Gastroesophageal sphincter (tissue), 4 donors: ENCODE measurements around the gene MEIKIN. TPM values are rescaled to one million over a fixed set of nuclear protein-coding genes. Genes with fewer than 3 reads are reported as not detected.

Experiments used
- ATAC-seq: fragments of 150-250 bp; one replicate; pipeline ENCODE4 v1.9.1; 2016; ENCODE audit warnings: mild to moderate bottlenecking, moderate library complexity
- H3K27ac ChIP-seq, 4 donors: fragments of 200-600 bp; sonication (generic) in 3 of 4; 1 replicate in 3 of 4; 2 replicates in 1 of 4; pipeline ENCODE4 v1.5.1; 2016 to 2019
- H3K27me3 ChIP-seq: fragments of 200-600 bp; sonication (generic); one replicate; pipeline ENCODE4 v1.5.1; 2019
- H3K36me3 ChIP-seq, 2 donors: fragments of 200-600 bp; sonication (generic); one replicate each; pipeline ENCODE4 v1.5.1; 2019; ENCODE audit warnings: control low read depth in 1 of 2
- H3K4me1 ChIP-seq, 3 donors: fragments of 200-600 bp; sonication (generic); 1 replicate in 2 of 3; 2 replicates in 1 of 3; pipeline ENCODE4 v1.5.1; 2016 to 2019; ENCODE audit warnings: control low read depth in 2 of 3
- H3K4me3 ChIP-seq, 2 donors: fragments of 200-600 bp; sonication (generic); one replicate each; pipeline ENCODE4 v1.5.1; 2019; ENCODE audit warnings: mild to moderate bottlenecking in 1 of 2, moderate library complexity in 1 of 2
- H3K9me3 ChIP-seq, 3 donors: fragments of 200-600 bp; sonication (generic); one replicate each; pipeline ENCODE4 v1.5.1; 2017 to 2019; ENCODE audit warnings: control low read depth in 2 of 3
- EP300 ChIP-seq: sonication (generic); formaldehyde crosslinking; IDR thresholded peaks from one replicate; pipeline ENCODE4 v1.6.1; 2017; ENCODE audit warnings: antibody characterized with exemption, mild to moderate bottlenecking
- POLR2A ChIP-seq, 2 donors: fragments of 450-650 bp; IDR thresholded peaks; one replicate each; pipeline ENCODE4 v1.6.1; 2017; ENCODE audit warnings: antibody characterized with exemption in 2 of 2, mild to moderate bottlenecking in 2 of 2, moderate library complexity in 1 of 2
- POLR2AphosphoS5 ChIP-seq: sonication (generic); formaldehyde crosslinking; IDR thresholded peaks from one replicate; pipeline ENCODE4 v1.6.1; 2017; ENCODE audit warnings: antibody characterized with exemption
- WGBS, 2 donors: methylation state at CpG; one replicate each; pipeline ENCODE4 v1.1.5; 2018; ENCODE audit warnings: low coverage in 1 of 2; 5-methylcytosine and 5-hydroxymethylcytosine counted together
- total RNA-seq, 4 donors: library from RNA; depleted of rRNA; stranded (reverse); fragments of >200 nt; gene quantifications; one replicate each; pipeline ENCODE4 v1.1.0, GENCODE V29; 2016
- TF ChIP-seq, protein P1 (sequence below), 4 experiments: fragments of 200-600 bp in 2 of 4; fragments of 450-650 bp in 2 of 4; sonication (generic) in 1 of 4; IDR thresholded peaks; one replicate each; pipeline ENCODE4 v1.5.1; 2017 to 2019; ENCODE audit warnings: antibody characterized with exemption in 4 of 4, mild to moderate bottlenecking in 2 of 4, moderate library complexity in 2 of 4

Gene MEIKIN
- total RNA-seq, 4 donors from 2014 or later = 0.66 to 4.0 TPM; not detected in 2

DNA sequence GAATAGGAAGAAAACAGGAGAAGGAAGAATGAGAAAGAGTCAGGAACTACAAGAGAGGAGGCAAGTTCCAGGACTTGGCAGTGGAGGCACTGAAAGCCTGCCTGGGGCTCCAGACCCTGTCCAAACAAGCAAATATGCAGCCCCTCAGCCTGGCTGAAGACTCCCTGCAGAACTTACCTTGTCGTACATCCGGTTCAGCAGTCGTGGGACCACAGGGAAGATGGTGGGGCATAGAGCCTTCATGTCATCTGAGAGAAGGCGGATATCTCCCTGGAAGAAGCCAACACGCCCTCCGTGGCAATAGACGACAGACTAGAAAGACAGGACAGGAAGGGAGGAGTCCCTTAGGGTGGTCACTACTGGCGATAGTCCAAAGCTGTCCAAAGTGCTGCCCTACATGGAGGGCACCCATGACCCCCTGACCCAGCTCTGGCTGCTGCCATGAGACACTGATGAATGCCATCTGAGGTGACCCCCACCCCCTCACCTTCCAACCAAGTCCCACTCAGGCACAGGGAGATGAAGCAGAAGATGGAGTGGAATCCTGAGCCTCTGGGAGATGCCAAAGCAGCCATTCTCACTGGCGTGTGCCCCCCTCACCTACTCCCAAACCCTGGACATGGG is 27.7 kb upstream of the MEIKIN start:
- Histone ChIP-seq H3K27me3 (no peaks in the 10 kb centered on the region), H3K9me3 (no peaks in the 10 kb centered on the region), H3K36me3 (no peaks in the 10 kb centered on the region), H3K27ac (no peak overlapping the region), H3K4me3 (no peak overlapping the region), H3K4me1 (no peaks in the 10 kb centered on the region)
- 82 to 100% methylated on average over 2 to 6 of the region's 9 CpGs for WGBS, 2 donors
- no peak for TF ChIP-seq EP300
- no peak for TF ChIP-seq POLR2AphosphoS5
- TF ChIP-seq, protein P1, sequence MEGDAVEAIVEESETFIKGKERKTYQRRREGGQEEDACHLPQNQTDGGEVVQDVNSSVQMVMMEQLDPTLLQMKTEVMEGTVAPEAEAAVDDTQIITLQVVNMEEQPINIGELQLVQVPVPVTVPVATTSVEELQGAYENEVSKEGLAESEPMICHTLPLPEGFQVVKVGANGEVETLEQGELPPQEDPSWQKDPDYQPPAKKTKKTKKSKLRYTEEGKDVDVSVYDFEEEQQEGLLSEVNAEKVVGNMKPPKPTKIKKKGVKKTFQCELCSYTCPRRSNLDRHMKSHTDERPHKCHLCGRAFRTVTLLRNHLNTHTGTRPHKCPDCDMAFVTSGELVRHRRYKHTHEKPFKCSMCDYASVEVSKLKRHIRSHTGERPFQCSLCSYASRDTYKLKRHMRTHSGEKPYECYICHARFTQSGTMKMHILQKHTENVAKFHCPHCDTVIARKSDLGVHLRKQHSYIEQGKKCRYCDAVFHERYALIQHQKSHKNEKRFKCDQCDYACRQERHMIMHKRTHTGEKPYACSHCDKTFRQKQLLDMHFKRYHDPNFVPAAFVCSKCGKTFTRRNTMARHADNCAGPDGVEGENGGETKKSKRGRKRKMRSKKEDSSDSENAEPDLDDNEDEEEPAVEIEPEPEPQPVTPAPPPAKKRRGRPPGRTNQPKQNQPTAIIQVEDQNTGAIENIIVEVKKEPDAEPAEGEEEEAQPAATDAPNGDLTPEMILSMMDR (IDR thresholded peaks at IDR 0.05) = no peak
- TF ChIP-seq POLR2A (IDR thresholded peaks at IDR 0.05) = no peak
- ATAC-seq = no peak

DNA sequence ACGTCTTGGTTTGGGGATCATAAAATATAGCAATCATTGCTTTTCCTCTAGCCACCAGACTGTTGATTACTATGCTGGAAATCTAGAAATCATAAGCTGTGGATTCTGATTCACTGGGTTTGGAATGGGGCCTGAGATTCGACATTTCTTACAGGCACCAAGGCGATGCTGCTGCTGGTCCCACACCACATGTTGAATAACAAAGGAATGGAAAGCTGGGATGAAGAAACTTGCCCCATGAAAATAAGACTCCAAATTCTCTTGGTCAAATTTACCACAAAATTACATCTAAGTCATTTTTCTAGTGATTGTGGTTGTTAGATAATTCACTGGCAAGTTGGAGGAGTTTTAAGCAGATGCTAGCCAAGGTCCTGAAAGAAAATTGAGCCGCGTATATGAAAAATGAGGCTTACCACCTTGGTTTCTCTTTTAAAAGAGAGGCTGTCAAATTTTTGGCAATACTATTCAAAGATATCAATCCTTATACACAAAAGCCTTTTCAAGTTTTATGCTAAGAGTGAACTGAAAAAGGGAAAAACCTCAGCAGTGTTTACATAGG is 23.0 kb upstream of the MEIKIN start:
- H3K36me3 ChIP-seq = no peaks in the 10 kb centered on the region
- H3K27me3 ChIP-seq = no peaks in the 10 kb centered on the region
- no peaks in the 10 kb centered on the region for H3K4me1 ChIP-seq
- ATAC-seq = no peak
- TF ChIP-seq, protein P1 (IDR thresholded peaks at IDR 0.05) = no peak
- TF ChIP-seq POLR2A (IDR thresholded peaks at IDR 0.05) (no peak), EP300 (no peak), POLR2AphosphoS5 (no peak)
- WGBS, 2 donors = 70 to 84% methylated on average over 5 of the region's 5 CpGs
- H3K9me3 ChIP-seq = no peaks in the 10 kb centered on the region
- no peak overlapping the region for H3K27ac ChIP-seq
- no peak overlapping the region for H3K4me3 ChIP-seq

DNA sequence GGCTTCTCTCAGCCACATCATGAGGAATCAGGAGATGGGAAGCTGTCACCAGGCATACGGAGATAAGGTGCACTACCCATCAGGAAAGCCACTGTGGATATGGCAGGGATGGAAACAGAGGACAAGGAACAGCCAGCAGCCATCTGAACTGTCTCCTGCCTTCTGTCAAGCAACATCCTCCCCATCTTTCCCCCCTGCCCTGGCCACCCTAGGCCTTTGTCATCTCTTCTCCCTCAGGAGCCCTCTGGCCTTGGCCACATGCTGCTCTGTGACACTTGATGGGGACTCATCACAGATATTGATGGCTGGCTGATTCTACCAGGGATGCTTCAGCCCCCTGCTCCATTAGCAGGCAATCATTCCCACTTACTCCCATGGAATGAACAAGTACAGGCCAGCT is 21.1 kb upstream of the MEIKIN start:
- Histone ChIP-seq H3K4me3 (no peak overlapping the region), H3K9me3 (no peaks in the 10 kb centered on the region), H3K36me3 (no peaks in the 10 kb centered on the region), H3K27ac (no peak overlapping the region), H3K4me1 (no peaks in the 10 kb centered on the region), H3K27me3 (no peaks in the 10 kb centered on the region)
- no peak for TF ChIP-seq POLR2A (IDR thresholded peaks at IDR 0.05)
- TF ChIP-seq, protein P1 (IDR thresholded peaks at IDR 0.05) = no peak
- TF ChIP-seq POLR2AphosphoS5 = no peak
- ATAC-seq = no peak
- WGBS, 2 donors = 50% methylated on average over 1 of the region's 1 CpG; no CpG with 5 or more reads in 1 of the 2 donors

DNA sequence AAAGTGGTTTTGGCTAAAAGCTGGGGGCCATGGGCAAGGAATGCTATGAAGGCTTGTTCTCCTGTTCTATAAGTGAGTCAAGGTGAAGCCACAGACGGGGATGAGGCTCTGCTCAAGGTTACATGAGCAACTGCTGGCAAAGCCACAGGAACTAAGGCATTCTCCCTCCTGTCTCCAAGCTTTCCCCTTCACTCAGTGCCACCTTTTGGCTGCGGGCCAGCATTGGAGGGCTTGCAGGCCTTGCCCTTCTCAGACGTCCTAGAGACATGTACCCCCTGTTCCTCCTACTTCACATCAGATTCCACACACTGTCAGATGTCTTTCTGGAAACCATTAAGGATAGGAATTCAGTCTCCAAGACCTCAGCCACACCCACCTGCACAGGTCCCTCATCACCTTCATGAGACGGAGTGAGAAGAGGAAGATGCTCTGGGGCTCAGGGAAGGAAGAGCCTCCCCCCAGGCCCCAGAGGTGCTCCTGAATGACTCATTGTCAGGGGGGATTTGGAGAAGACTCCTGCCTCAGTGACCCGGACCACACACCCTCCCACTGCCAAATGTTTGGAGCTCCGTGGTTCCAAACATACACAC is 20.5 kb upstream of the MEIKIN start:
- Histone ChIP-seq H3K27ac (no peak overlapping the region), H3K36me3 (no peaks in the 10 kb centered on the region), H3K27me3 (no peaks in the 10 kb centered on the region), H3K4me3 (no peak overlapping the region), H3K9me3 (no peaks in the 10 kb centered on the region), H3K4me1 (no peaks in the 10 kb centered on the region)
- no peak for ATAC-seq
- TF ChIP-seq POLR2A (IDR thresholded peaks at IDR 0.05) (no peak), POLR2AphosphoS5 (no peak)
- TF ChIP-seq, protein P1 (IDR thresholded peaks at IDR 0.05) = no peak
- 55 to 83% methylated on average over 3 to 4 of the region's 6 CpGs for WGBS, 2 donors

DNA sequence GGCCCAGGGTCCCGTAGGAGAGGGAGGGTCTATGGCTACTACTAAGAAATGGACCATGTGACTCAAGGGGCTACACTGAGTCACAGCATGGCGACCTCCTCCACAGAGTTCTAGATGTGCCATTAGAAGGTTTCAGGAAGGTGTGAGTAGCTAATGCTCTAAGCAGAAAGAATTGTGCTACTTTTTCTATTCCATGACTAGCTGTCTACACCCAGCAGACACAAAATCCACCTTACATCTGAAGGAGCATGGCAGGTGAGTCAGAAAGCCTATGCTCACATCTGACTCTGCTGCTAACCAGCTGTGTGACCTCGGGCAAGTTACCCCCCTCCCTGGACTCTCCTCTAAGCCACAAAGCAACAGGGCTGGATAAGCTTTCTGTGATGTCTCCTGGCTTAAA is 14.4 kb upstream of the MEIKIN start:
- H3K36me3 ChIP-seq = no peaks in the 10 kb centered on the region
- no peaks in the 10 kb centered on the region for H3K4me1 ChIP-seq
- no peaks in the 10 kb centered on the region for H3K27me3 ChIP-seq
- no peak overlapping the region for H3K4me3 ChIP-seq
- H3K27ac ChIP-seq = no peak overlapping the region
- TF ChIP-seq POLR2AphosphoS5 = no peak
- TF ChIP-seq POLR2A (IDR thresholded peaks at IDR 0.05) = no peak
- no peaks in the 10 kb centered on the region for H3K9me3 ChIP-seq
- WGBS, 2 donors = 78 to 89% methylated on average over 3 of the region's 3 CpGs
- ATAC-seq = no peak
